Measurements from ENCODE around the gene KRTAP2-1. TPM values are rescaled to one million over a fixed set of nuclear protein-coding genes. Genes with fewer than 3 reads are reported as not detected.
"Not testable (repeated sequence)": the region's sequence is repeated elsewhere in the genome, so short reads cannot be mapped to it uniquely, and the experiment has no call there.

The KRTAP2-1 gene
- total and polyA plus RNA-seq, 8 donors: not detected

- H3K4me3 ChIP-seq: no peak overlapping the region
- H3K27ac ChIP-seq: no peak overlapping the region
- H3K27me3 ChIP-seq: no peaks in the 10 kb centered on the region
- FAIRE-seq: no peak
- intact Hi-C loops (cut with DNase I): no loop called here
- WGBS, 2 donors: 68 to 87% methylated on average over 2 of the region's 2 CpGs
- no peak for ATAC-seq
- DNase-seq: no peak
- no peaks in the 10 kb centered on the region for H3K36me3 ChIP-seq
- H3K4me1 ChIP-seq: peaks cover 0 to 7% (median 5%) of the 10 kb centered on the region in 3 donors
- H3K9me3 ChIP-seq: no peaks in the 10 kb centered on the region
- no peak for TF ChIP-seq CTCF (IDR thresholded peaks at IDR 0.05)
Observed at GRCh38 chr17:41037853-41038350, 9.2 kb downstream of the KRTAP2-1 start.

- peak in 1 of 6 donors; percentile 33 for DNase-seq
- H3K27me3 ChIP-seq; intact Hi-C loops (cut with DNase I); ATAC-seq; H3K4me3 ChIP-seq; H3K27ac ChIP-seq; H3K9me3 ChIP-seq; FAIRE-seq; H3K4me1 ChIP-seq; H3K36me3 ChIP-seq: not testable (repeated sequence)
- WGBS, 2 donors: 78 to 83% methylated on average over 10 of the region's 10 CpGs
Observed at GRCh38 chr17:41034346-41034935, 12.7 kb downstream of the KRTAP2-1 start, which contains the start of gene KRTAP1-3. TSS of gene KRTAP1-3 (minus strand) at chr17:41034874. CDS start at chr17:41034821, 53 bp downstream.

GRCh38 chr17:41029633-41030245 lies 17.4 kb downstream of the KRTAP2-1 start, which contains the start of gene KRTAP1-4:
TSS of gene KRTAP1-4 (minus strand) at chr17:41030195. CDS start at chr17:41030078, 117 bp downstream.
- intact Hi-C loops (cut with DNase I): no loop called here
- TF ChIP-seq CTCF (IDR thresholded peaks at IDR 0.05): no peak
- WGBS, 2 donors: 72 to 77% methylated on average over 12 of the region's 12 CpGs
- ATAC-seq (no peak), DNase-seq (peak in 3 of 6 donors; percentile 22 to 50 (median 42)), FAIRE-seq (no peak)
- Histone ChIP-seq H3K9me3 (no peaks in the 10 kb centered on the region), H3K27me3 (no peaks in the 10 kb centered on the region), H3K4me3 (no peak within 1 kb of the TSS), H3K36me3 (no peaks in the 10 kb centered on the region), H3K27ac (no peak within 1 kb of the TSS), H3K4me1 (no peaks in the 10 kb centered on the region)

GRCh38 chr17:41026715-41027471 lies 20.2 kb downstream of the KRTAP2-1 start, which contains the start of gene KRTAP1-5:
TSS of gene KRTAP1-5 (minus strand) at chr17:41027208. CDS start at chr17:41027155, 53 bp downstream.
- 49 to 64% methylated on average over 9 of the region's 9 CpGs for WGBS, 2 donors
- Histone ChIP-seq H3K27ac (no peak within 1 kb of the TSS), H3K4me3 (no peak within 1 kb of the TSS), H3K36me3 (no peaks in the 10 kb centered on the region), H3K27me3 (no peaks in the 10 kb centered on the region), H3K9me3 (no peaks in the 10 kb centered on the region), H3K4me1 (no peaks in the 10 kb centered on the region)
- intact Hi-C loops (cut with DNase I): no loop called here
- TF ChIP-seq CTCF (IDR thresholded peaks at IDR 0.05): no peak
- ATAC-seq (peak in 1 of 4 donors; percentile 19), DNase-seq (peak in 4 of 6 donors; percentile 30 to 68 (median 40)), FAIRE-seq (no peak)

GRCh38 chr17:41024697-41025096 lies 22.4 kb downstream of the KRTAP2-1 start:
- Histone ChIP-seq H3K4me1 (no peaks in the 10 kb centered on the region), H3K36me3 (no peaks in the 10 kb centered on the region), H3K9me3 (no peaks in the 10 kb centered on the region), H3K27me3 (no peaks in the 10 kb centered on the region), H3K27ac (no peak overlapping the region), H3K4me3 (no peak overlapping the region)
- no peak for ATAC-seq
- FAIRE-seq: no peak
- TF ChIP-seq CTCF (IDR thresholded peaks at IDR 0.05): no peak
- intact Hi-C loops (cut with DNase I): no loop called here
- DNase-seq: no peak
- 58 to 70% methylated on average over 3 of the region's 3 CpGs for WGBS, 2 donors

Measured in pancreas (tissue), 10 donors.